Lung microvascular endothelial cell (primary cell): ENCODE measurements around the gene SUSD4. TPM values are rescaled to one million over a fixed set of nuclear protein-coding genes. Genes with fewer than 3 reads are reported as not detected.
A peak's percentile ranks its signal among the peaks of the same experiment; 100 is the strongest.

Experiments
- DNase-seq, 2 donors: peaks; one replicate each; pipeline versions ENCODE4 v3.0.0 to v3.0.0-alpha.2; 2010; ENCODE audit warnings: low read depth in 2 of 2
- total RNA-seq: library from RNA; depleted of rRNA; stranded (reverse); fragments of >200 nt; gene quantifications from 2 replicates; pipeline ENCODE4 v1.2.1, GENCODE V29; 2014

SUSD4 gene
- total RNA-seq, 1 donor from 2014 or later, result 0.20 TPM

GRCh38 chr1:223214261-223214807 is 149.6 kb downstream of the SUSD4 start:
- no peak for DNase-seq

- no peak for DNase-seq
Measured at GRCh38 chr1:223212441-223212840, 151.5 kb downstream of the SUSD4 start.

- no peak for DNase-seq
Measured at GRCh38 chr1:223211323-223211985, 152.5 kb downstream of the SUSD4 start.

DNA sequence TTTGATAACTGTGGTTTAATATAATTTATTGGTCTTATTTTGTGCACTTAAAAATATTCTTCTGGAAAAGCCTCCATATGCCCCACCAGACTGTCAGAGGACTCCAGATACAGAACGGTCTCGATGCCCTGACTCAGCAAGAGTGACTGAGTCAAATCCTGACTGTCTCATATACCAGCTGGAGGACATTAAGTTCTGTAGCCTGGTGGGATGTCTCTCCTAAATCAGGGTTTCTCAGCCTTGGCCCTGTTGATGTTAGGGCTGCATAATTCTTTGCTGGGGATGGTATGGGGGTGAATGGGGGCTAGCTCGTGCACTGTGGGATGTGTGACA is 153.2 kb downstream of the SUSD4 start:
- DNase-seq, result no peak

DNA sequence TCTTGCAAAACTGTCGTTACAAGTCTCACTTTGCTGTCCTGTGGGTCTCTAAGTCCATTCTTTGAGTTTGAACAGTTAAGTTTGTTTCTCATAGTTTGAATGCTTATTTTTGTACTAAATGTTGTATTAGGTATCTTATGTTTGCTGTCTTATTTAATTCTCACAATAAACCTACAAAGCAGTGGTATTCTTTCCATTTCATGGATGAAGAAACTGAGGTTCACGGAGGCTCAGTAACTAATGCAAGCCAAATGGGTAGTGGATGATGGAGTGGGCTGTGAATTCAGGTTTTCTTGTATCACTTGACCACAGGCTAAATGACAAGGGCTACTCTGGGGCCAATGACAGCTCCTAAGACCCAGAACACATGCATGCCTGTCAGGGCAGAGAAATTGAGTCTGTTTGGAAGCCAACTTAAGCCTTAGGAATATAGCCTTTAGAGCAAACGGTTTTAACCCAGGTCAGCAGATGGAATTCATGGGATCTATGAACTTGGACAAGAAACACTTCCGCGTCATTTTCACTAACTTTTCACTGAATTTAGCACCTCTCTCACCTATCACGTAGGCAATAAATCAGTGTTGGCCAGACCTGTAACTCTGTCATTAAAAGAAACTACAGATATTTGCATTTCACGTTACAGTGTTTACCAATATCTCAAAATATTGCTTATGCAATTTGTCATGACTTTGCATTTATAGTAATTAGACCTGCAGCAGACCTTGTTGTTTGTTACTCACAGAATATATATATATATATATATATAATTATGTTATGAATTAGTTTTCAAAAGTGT is 153.8 kb downstream of the SUSD4 start:
- no peak for DNase-seq

- no peak for DNase-seq
Measured at GRCh38 chr1:223209293-223209898, 154.6 kb downstream of the SUSD4 start.

GRCh38 chr1:223208164-223209076 is 155.6 kb downstream of the SUSD4 start:
- DNase-seq, result peak in 1 of 2 donors; percentile 5

DNA sequence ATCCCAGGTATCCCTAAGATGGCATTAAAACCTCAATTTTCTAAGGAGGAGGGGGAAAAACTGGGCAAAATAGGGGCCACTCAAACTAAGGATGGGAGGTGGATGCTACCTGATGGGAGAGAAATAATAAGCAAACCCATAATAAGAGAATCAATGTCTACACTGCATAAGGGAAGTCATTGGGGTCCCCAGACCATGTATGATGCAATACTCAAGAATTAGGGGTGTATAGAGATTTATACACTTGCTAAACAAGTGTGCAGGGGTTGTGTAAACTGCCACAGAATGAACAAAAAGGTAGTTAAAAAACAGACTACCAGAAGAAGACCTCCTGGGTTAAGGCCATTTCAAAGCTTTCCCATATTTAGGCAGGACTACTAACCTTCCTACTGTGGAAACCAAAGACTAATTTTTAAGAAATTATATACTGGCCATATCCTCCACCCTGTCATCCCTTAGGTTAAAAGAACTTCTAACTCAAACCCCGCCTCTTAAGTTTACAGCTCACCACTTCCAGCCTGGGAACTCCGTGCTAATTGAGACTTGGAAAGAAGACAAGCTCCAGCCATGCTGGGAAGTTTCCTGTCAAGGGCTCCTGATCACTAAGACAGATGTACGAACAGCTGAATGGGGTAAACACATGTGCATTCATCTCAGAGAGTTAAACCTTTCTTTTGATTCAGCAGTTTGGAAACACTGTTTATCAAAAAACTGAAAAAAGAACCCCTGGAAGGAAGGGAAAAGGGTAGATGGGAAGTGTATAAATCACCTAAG is 156.5 kb downstream of the SUSD4 start:
- DNase-seq, result peak in 1 of 2 donors; percentile 31

- DNase-seq, result no peak
Measured at GRCh38 chr1:223204424-223204823, 159.6 kb downstream of the SUSD4 start.

DNA sequence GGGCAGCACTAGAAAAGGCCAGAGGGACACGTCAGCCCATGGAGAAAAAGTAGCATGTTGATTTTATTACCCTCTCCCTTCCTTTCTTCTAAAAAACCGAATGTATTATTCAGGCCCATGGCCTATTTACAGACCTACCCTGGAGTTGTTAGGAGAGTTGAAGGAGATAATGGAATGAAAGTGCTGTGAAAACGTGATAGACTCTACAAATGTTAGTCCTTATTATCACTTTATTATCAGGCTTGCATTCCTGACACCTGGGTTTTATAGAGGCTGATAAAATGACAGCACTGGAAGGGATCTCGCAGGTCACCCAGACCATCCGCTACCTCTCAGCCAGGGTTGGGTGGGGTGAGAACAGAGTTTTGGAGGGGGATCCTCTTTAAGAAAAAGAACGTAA is 160.3 kb downstream of the SUSD4 start:
- DNase-seq, result no peak

GRCh38 chr1:223203034-223203408 is 161.0 kb downstream of the SUSD4 start:
- no peak for DNase-seq

DNA sequence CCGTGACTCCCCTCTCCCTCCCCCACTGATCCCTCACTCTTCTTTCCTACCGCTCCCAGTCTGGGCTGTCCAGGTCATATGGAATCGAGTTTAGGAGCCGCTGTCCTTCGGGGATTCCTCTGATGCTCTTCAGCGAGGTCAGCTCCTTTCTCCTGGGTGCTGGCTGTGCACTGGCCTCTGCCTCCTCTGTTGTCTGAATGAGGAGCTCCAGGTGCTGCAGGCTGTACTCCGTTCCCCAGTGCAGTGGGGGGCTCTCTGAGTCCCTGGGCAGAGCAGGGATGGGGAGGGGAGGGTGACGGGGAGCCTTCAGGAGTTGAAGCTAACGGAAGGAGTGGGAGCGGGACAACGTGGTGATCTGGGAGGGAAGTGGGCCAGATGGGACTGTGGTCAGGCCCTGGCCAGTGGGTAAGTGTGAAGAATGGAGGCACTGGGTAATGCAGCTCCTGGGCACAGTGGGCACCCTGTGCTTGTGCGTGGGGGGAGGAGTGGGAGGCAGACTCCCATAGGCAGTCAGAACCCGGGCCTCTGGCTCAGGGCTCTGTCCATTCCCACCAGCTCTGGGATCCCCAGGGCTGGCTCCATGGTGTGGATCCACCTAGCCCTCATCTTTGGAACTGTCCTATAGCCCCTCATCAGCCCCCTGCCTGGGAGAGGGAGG is 161.5 kb downstream of the SUSD4 start:
- DNase-seq, result no peak

GRCh38 chr1:223201967-223202366 is 162.0 kb downstream of the SUSD4 start:
- no peak for DNase-seq

GRCh38 chr1:223200903-223201302 is 163.1 kb downstream of the SUSD4 start:
- no peak for DNase-seq

DNA sequence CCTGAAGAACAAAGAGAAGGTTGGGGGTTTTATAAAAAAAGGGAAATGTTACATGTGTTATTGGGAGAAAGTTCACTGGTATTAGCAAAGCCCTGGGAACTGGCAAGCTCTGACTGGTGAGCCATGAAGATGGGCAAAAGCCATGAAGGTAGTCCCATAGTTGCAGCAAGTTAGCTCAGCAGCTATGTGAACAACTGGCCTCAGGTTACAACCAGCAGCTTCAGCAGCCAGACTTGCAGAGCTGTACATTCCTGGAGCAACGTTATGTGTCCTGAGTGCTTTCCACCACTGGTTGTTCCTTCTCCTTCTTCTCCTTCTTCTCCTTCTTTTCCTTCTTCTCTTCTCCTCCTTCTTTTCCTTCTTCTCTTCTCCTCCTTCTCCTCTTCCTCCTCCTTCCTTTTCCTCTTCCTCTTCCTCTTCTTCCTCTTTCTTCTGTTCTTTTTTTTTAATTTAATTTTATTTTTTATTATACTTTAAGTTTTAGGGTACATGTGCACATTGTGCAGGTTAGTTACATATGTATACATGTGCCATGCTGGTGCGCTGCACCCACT is 164.8 kb downstream of the SUSD4 start:
- DNase-seq, result no peak

DNA sequence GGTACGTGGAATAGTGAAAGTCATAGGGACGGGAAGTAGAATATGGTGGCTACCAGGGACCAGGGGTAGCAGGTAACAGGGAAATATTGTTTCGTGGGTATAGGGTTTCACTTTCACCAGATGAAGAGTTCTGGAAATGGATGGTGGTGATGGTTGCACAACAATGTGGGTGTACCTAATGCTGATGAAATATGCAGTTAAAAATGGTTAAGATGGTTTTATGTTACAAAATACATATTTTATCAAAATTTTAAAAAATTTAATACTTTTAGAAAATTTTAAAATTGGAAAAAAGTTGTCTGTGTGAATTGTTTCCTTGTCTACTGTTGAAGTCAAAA is 165.4 kb downstream of the SUSD4 start:
- DNase-seq, result no peak

DNA sequence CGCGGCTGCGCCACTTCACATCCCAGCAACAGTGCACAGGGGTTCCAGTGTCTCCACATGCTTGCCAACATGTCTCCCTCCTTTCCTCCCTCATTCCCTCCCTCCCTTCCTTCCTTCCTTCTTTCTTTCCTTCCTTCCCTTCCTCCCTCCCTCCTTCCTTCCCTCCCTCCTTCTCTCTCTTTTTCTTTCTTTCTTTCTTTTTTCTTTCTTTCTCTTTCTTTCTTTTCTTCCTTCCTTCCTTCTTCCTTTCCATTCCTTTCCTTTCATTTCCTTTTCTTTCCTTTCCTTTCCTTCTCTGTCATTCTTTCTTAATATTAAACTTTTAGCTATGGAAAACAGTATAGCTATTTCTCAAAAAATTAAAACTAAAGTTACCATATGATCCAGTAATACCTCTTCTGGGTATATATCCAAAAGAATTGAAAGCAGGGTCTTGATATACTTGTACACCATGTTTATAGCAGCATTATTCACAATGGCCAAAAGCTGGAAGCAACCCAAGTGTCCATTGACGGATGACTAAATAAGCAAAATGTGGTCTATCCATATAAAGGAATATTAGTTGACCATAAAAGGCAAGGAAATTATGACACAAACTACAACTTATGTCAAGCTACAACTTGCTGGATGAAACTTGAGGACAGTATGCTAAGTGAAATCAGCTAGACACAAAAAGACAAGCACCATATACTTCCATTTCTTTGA is 165.9 kb downstream of the SUSD4 start:
- DNase-seq, result no peak

- no peak for DNase-seq
Measured at GRCh38 chr1:223189903-223190724, 173.9 kb downstream of the SUSD4 start.

GRCh38 chr1:223189525-223189902 is 174.5 kb downstream of the SUSD4 start:
- DNase-seq, result no peak
